ENCODE results near the gene RSAD2.

The RSAD2 gene

DNA sequence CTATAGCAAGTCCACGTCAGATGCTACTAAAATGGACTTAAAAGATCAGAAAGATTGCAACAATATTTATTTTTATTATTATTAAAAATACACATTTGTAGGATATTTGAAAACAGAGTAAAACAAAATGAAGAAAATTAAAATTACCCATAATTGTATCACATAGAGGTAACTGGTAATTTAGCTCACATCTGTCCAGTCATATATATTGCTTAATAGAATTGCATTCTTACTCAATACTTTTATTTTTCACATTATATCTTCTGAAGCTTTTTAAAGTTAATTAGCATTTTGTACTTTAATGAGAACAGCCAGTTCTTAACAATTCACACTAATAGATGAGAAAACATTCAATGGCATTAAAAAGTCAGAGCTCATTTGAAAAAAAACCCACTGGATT lies 28.1 kb downstream of the RSAD2 start:
- DNase-seq (ENCODE audit: low read depth in 2 of 2), result no peak

DNA sequence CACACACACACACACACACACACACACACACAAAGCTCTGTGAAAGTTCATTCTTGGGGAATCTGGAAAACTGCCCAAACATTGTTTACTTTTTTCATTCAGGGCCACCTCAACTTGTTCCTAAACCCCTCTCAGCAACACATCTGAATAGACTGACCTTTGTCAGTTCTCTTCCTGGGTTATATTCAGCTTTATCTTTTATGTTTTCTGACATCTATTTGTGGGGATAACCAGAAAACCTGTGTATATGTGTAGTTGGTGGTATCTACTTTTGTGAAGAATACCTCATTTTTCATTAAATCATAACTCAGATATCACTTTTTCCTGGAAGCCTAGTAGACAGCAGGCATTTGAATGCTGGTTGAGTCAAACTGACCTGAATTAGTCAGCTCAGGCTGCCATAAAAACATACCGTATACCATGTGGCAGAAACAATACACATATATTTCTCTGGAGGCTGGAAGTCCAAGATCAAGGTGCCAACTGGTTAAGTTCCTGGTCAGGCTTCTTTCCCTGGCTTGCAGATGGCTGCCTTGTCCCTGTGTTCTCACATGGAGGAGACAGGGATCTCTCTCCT lies 28.7 kb downstream of the RSAD2 start:
- DNase-seq (ENCODE audit: low read depth in 2 of 2), result no peak

DNA sequence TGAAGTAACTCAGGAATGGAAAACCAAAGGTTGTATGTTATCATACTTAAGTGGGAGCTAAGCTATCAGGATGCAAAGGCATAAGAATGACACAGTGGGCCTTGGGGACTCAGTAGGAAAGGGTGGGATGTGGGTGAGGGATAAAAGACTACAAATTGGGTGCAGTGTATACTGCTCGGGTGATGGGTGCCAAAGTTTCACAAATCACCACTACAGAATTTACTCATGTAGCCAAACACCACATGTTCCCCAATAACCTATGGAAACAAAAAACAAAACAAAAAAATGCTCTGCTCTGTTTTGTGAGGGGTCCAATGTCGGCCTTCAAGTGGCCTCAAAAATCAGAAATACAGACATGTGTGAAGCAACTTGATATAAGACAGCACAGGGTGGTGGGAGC lies 30.7 kb downstream of the RSAD2 start:
- DNase-seq (ENCODE audit: low read depth in 2 of 2), result no peak

GRCh38 chr2:6909431-6910385 lies 32.1 kb downstream of the RSAD2 start:
- DNase-seq (ENCODE audit: low read depth in 2 of 2), result no peak

DNA sequence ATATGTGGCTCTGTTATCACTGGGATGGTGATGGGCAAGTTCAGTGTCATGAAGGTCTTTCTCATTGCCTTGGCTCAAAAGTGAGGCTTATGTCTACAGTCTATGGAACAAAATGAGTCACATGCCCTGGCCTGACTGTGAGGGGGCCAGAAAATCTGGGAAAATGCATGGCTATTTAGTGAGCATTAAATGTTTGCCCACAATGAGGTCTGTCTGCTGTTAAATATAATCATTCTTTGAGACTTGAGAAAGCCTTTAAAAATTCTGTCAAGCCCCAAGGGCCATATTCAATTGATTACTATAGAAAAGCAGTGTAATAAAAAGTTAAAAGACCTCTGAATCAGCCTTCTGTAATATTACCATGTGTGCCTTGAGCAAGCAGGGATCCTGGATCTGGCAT lies 34.1 kb downstream of the RSAD2 start:
- DNase-seq (ENCODE audit: low read depth in 2 of 2), result no peak

- DNase-seq (ENCODE audit: low read depth in 2 of 2), result no peak
Measured at GRCh38 chr2:6913415-6914157, 36.0 kb downstream of the RSAD2 start.

GRCh38 chr2:6914828-6915227 lies 37.3 kb downstream of the RSAD2 start:
- no peak for DNase-seq (ENCODE audit: low read depth in 2 of 2)

DNA sequence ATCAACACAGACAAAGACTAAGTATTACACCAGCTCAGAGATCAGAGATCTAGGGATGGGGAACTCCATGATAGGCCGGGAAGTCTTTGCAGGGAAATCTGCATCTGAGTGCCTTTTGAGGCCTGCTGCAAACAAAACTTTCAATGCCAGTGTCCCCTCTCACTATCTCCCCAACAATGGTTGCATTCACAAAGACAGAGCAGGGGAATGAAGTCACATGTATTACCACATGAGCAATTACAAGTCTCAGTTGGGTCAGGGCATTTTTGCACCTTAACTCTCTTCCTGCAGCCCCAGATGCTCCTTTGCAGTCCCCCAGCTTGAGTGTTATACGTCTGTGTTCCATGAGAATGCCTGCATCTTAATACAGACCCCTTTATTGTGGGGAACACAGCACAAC lies 37.8 kb downstream of the RSAD2 start:
- no peak for DNase-seq (ENCODE audit: low read depth in 2 of 2)

GRCh38 chr2:6916224-6916623 lies 38.6 kb downstream of the RSAD2 start:
- DNase-seq (ENCODE audit: low read depth in 2 of 2), result no peak

GRCh38 chr2:6916736-6917070 lies 39.1 kb downstream of the RSAD2 start:
- DNase-seq (ENCODE audit: low read depth in 2 of 2), result no peak

GRCh38 chr2:6917071-6917760 lies 39.6 kb downstream of the RSAD2 start, which contains the start of gene RNF144A:
RNF144A (plus strand) TSS chr2:6917412; CDS start chr2:6996927, 79,515 bp downstream.
- peak in 1 of 2 experiments; percentile 24 for DNase-seq (ENCODE audit: low read depth in 2 of 2)

- no peak for DNase-seq (ENCODE audit: low read depth in 2 of 2)
Measured at GRCh38 chr2:6917761-6918421, 40.3 kb downstream of the RSAD2 start.

DNA sequence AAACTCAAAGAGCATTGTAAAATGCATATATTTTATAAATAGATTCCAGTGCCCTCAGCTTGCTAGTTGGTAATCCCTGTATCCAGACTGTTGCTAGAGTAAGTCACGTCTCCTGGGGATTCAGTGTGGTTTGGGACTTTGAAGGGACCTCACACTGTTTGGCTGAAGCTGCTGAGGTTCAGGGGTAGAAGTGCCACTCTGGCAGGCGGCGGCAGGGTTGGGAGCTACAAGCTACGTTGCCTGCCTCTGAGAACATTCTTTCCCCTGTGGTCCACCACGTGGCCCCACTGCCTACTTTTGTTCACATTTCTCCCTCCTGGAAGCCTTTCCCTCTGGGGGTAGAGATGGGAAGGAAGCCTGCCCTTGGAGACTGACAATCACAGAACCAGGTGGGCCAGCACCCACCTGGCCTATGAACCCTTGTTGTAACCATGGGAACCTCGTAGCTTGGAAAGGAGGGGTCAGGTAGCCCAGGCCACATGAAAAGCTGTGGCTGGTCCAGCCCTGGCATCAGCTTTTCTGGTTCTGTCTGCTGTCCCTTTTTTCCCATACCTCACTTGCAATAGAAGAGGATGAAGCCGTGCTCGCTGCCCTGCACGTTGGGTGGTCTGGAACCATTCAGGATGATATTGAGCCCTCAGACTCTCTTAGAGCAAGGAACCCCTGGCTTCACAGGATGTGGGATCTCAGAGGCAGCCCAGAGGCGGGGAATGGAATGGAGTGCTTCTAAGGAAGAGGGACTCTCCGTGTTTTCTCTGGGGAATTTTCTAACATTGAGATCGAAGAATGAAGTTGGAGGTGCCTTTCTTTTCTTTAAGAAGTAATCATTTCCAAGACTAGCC lies 42.5 kb downstream of the RSAD2 start:
- no peak for DNase-seq (ENCODE audit: low read depth in 2 of 2)

DNA sequence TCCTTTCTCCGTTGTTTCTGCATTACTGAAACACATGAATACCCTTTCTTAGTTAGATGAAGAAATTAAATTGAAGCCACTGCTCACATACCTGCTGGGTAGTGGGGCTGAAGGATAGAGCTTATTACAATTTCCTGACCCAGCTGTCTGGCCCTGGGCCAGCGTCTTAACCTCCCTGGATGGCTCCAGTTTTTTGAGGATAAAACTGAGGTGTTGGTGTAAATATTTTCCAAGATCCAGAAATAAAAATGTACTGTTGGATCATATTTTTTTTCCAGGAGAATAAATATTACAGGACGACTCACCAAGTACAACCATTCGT lies 43.1 kb downstream of the RSAD2 start:
- DNase-seq (ENCODE audit: low read depth in 2 of 2), result no peak

DNA sequence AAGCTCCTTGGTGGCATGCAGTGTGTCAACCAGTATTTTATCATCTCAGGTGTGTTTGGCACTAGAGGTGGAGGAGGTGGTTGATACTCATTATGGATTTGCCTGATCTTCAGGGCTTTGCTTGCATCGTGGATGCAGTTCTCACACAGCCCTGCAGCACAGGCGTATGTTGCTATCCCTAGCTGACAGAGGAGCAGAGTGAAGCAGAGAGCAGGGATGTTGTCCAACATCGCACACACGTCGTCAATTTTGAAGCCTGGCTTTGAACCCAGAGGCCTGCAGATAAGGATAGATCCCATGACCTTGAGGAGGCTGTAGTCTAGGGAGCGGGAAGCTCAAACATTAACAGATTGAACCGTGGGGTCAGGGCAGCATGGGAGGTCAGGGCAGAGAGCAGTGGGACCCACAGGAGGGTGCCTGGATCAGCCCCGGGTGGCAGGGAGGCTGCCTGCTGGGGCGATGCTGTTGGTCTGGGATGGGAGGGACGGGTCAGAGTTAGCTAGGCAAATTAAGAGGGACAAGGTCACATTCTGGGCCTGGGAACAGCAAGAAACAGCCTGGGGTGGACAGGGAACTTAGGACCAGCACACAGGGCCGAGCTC lies 43.8 kb downstream of the RSAD2 start:
- no peak for DNase-seq (ENCODE audit: low read depth in 2 of 2)

GRCh38 chr2:6922201-6922656 lies 44.7 kb downstream of the RSAD2 start:
- no peak for DNase-seq (ENCODE audit: low read depth in 2 of 2)

GRCh38 chr2:6923319-6923718 lies 45.7 kb downstream of the RSAD2 start:
- no peak for DNase-seq (ENCODE audit: low read depth in 2 of 2)

DNA sequence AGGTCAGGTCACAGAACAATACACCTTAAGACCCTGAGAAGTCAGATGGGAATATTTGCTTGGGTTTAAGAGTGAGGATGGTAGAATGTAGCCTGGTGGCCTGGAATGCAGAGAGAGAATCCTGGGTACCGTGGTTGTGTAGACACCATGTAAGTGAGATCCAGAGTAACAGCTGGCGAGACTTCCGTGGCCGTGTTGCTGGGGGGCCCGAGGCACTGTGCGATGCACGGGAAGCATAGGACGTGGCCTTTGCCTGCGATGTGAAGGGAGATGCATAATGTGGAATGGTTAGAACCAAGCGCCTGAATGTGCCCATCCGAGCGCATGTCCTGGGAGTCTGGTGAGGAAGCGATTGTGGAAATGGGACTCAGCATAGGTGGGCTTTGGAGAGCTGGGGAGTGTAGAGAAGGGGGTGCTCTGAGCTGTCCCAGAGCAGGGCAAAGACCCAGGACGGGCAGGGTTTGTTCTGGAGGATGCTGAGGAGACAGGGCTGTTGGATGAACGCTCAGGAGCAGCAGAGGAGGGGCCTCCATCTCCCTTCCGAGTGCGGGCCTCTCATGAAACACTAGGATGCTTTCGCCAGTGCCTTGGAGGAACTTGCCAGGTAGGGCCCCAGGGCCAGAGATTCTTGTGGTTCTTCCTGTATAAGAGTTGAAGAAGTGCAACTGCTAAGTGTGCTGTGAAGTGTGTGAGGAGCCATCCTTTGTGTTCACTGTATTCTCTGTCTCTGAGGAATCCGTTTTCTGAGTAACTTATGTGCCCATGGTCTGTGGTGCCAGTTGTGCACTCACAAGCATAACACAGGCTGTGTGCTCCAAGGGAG lies 46.7 kb downstream of the RSAD2 start:
- DNase-seq (ENCODE audit: low read depth in 2 of 2), result no peak

GRCh38 chr2:6924924-6925409 lies 47.4 kb downstream of the RSAD2 start:
- no peak for DNase-seq (ENCODE audit: low read depth in 2 of 2)

All from fibroblast of skin of left quadriceps (primary cell).